Stimulated activated CD4-positive, alpha-beta T cell treated with anti-CD3 and anti-CD28 coated beads, TNF-alpha, amount 100 ng/mL, for 48 hours (primary cell): Measurements from ENCODE around the gene PRAC1.
A peak's percentile ranks its signal among the peaks of the same experiment; 100 is the strongest.
"Not testable (repeated sequence)": the region's sequence is repeated elsewhere in the genome, so short reads cannot be mapped to it uniquely, and the experiment has no call there.

Experiments used
- DNase-seq, 3 donors: peaks; one replicate each; pipeline ENCODE4 v3.0.0-alpha.2; 2020; ENCODE audit warnings: low read depth in 3 of 3

PRAC1 gene

DNA sequence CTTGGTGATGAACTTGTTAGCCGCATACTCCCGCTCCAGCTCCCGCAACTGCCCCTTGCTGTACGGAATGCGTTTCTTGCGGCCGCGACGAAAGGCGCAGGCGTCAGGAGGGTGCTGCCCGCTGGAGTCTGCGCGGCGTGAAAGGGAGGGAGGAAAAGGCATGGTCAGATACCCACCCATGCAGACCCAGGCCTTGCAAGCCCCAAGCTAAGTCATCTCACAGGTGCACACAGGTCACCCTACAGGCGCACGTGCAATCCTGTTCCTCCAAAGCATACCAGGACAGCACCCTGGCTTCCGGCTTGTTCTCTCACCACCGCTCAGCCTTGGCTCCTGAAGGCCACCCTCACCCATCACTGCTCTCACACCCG, 4.6 kb upstream of the PRAC1 start:
- DNase-seq, result no peak

GRCh38 chr17:48726114-48726915, 4.0 kb upstream of the PRAC1 start:
- DNase-seq, result no peak

- DNase-seq, result no peak
Observed at GRCh38 chr17:48725288-48726064, 3.2 kb upstream of the PRAC1 start.

DNA sequence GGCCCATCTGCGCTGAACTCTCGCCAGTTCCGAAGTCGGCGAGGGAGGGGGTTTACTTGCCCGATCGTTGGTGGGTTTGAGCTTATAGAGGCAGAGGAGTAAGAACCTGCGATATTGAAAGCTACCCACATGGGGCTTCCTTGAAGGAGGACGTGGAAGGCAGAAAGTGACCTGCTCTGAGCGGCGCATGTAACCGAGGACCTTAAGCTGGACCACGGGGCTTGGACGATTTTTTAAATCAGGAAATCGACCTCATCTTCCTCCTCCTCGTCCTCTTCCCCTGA, 2.6 kb upstream of the PRAC1 start:
- no peak for DNase-seq

DNA sequence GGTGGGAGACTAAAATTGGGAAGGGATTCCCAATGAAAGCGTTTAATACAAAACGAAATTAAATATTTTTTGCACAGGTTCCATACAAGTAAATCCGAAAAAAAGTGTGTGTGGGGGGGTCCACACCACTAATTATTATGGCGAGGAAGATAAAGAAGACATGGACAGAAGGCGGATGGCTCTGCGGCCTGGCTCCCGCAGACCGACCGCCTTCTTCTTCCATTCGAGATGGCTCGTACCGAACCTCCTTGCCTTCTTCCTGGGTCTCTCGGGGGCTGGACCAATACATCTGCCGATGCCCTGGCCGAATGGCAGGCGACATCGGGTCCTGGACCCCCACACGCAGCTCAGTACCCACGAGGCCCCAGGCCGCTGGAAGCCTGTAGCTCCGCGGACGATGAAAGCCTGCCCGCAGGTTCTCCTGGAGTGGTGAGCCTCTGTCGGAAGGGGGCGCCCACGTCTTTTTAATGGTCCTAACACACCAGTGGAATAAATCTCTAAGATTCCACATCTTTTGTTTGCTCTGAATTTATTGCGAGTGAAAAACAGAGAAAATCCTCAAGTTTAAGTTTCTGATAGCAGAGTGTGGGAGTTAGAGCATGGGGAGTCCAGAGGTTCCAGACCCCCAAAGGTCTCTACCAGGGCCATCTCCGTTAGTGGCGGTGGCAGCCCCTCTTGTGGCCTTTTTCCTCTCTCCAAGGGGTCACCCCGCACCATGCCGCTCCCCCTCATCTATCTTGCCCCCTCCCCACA, 2.1 kb upstream of the PRAC1 start:
- DNase-seq, result peak; percentile 59 to 76 (median 68)

DNA sequence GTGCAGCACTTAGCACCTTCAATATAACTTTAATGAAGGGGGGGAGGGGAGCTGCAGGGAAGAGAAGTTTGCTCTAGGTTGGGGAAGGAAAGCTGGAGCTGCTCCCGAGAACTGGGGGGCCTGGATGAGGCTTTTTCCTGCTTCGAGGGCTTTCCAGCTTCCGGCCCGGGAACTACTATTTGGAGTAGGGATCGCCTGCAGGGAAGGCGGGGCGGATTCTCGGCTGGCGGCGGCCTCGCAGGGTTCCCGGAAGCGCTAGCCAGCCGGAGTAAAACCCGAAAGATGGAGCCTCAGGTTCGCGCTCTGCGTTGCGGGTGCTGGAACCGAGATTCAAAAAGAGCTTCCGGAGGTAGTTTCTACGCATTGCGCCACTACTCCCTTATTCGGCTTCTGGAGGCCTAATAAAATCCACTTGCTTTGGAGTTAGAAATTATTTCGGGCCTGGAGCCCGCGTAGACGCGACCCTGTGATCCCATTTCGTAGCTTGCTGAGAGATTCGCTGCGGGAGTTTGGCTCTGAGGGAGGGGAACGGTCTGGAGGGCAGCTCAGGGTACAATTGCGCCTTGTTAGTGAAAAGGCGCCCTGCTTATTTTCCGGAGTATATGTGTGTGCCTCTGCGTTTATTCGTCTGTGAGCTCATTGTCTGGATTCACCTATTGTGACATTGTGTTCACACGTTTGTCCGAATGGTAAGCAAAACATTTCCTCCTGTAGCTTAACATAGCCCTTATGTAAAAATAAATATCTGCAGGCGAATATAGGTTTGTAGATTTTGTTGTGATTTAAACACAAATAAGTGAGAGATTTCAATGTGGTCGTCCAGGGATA, 1.3 kb upstream of the PRAC1 start:
- no peak for DNase-seq

DNA sequence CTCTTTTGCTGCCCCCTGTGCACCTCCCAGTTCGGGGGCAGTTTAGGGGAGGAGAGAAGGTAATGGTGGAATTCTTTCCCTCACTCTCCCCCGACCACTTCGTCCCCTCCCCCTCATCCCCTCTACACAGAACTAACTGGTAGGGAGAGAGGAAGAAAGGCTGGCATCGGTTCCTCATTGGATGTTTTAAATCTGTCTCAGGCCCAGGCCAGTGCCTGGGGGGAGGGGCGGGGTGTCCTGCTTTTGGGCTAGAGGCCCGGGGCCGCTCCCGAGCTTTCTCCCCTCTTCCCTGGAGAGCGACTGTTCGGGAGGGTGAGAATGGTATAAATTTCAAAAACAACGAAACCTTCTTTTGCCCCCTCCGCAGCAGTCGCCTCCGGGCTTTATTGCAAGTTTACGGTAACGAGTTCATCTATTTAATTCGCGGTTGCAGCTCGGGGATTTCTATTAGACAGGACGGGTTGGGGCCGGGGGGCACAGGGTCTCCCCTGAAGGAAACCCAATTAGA, 651 bp upstream of the PRAC1 start, which contains the start of gene PRAC2:
PRAC2 (plus strand) TSS at position 271 of the 508 bp plus-strand sequence. CDS start 1,226 bp downstream, outside the sequence.
- no peak for DNase-seq

- DNase-seq, result no peak
Observed at GRCh38 chr17:48721009-48721402, 1.3 kb downstream of the PRAC1 start.

GRCh38 chr17:48720266-48721008, 1.9 kb downstream of the PRAC1 start:
- DNase-seq, result no peak

DNA sequence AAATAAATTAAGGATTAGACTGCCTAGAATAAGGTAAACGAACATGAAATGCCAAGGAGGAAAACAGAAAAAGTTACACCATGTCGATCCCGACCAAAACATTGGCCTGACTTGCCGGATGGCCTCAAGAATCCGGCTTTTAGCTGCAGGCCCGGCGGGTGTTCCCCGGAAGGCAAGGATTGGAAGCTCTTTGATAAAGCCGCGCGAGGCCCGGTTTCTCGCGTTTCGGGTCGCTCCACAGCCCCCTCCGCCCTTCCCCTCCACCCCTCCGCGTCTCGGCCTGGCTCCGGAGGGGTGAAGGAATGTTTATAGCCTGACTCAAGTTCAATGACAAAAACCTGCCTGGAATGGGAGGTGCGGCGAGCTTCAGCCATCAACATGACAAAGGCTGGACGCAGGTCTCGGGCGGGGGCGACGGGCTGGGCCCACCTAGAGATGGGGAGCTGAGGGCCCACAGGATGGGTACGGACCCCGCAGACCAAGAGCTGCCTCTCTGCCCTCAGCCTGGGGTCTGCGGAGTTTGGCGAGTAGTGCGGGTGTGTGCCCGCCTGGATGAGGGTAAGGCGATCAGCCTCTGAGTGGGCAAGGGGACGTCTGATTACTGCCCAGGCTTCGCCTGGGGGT, 2.6 kb downstream of the PRAC1 start:
- no peak for DNase-seq

- no peak for DNase-seq
Observed at GRCh38 chr17:48718761-48719641, 3.3 kb downstream of the PRAC1 start.

DNA sequence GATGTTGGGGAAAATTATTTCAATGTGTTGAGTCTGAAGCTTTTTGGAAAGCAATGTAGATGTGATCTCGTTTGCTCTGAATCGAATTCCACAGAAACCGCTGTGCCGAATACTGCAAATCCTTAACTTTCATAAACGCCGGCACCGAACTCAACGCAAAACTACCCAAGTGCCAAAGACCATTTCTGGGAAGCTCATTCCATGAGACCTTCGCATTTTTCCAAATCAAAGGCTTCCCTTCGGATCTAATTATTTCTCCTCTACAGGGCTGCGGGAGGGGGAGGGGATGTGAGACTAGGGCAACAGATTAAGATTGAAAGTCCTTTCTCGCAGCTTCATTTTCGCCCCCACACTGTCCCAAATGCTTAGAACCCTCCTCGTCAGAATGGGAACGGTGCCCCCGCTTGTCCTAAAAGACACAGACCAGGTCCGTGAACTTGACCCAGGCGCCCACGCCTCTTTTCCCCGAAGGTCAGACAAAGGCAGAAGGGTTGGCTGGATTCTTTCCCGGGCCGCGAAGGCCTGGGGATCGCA, 4.0 kb downstream of the PRAC1 start:
- no peak for DNase-seq

DNA sequence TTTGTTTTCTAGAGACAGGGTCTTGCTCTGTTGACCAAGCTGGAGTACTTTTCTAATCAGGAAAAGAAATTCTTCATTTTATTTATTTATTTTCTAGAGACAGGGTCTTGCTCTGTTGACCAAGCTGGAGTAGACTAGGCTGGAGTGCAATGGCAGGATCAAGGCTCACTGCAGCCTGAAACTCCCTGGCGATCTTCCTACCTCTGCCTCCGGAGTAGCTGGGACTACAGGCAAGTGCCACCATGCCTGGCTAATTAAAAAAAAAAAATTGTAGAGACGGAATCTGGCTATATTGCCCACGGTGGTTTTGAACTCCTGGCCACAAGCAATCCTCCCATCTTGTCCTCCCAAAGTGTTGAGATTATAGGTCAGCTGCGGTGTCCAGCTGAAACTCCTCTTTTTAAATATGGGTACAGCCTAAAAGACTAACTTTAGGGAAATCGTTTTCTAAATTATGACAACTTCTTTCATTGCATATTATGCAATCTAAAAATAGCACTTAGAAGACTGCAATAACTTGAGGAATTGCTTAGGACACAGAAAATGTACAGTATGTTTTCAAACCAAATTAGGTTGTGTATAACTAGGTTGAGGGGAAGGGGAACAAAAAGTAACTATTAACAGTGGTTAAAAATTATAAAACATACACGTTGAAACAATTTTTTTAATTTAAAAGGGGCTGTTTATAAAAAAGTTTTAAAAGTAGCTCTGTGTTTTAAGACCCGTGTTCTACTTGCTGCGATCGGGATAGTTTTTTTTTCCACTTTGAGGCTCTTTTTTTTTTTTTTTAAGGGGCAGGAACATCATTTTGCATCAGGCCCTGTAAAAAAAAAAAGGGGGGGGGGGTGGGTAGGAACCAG, 4.7 kb downstream of the PRAC1 start:
- no peak for DNase-seq

DNA sequence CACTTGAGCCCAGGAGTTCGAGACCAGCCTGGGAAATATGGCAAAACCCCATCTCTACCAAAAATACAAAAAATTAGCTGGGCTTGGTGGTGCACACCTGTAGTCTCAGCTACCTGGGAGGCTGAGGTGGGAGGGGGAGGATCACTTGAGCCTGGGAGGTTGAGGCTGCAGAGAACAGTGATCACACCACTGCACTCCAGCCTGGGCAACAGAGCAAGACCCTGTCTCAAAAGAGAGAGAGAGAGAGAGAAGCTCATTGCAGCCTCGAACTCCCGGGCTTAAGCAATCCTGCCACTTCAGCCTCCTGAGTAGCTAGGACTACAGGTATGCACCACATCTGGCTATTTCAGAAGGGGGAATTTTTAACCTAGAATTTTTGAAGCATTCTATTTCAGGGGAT, 5.8 kb downstream of the PRAC1 start:
- DNase-seq, result not testable (repeated sequence)

DNA sequence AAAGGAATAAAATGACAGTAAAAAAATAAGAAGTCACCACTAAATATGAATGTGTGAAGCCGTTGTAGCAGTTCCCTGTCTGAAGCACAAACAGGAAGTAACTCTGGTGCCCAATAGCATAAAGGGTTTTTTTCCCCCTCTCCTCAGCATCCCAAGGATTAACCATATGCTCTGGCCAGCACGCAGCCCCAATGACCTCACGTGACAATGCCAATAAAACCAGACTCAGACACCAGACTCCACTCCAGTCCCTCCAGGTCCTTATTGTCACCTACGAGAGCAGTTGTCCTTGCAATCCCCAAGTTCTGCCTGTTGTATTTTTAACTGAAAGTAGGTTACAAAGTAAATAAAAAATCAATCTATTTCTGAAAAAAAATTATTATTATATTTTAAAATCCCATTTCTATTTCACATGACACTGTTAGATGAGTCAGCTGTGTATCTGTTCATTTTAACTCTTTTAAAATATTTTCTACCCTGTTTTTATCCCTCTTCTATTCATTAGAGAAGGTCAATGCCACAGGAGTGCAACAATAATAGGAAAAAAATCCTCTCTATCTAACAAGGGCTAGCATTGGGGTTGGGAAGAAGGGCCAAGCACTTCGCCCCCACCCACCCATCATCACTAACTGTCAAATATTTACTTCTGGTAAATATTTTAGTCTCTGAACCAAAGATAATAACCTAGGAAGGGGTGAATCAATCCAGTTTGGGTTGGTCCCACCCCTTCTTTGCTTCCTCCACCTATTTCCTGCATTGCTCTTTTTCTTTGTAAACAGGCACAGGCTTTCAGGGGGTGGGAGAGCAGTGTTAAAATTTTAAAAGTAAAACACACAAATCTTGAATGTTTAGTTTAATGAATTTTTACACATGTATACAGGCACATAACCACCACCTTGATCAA, 6.6 kb downstream of the PRAC1 start:
- no peak for DNase-seq

DNA sequence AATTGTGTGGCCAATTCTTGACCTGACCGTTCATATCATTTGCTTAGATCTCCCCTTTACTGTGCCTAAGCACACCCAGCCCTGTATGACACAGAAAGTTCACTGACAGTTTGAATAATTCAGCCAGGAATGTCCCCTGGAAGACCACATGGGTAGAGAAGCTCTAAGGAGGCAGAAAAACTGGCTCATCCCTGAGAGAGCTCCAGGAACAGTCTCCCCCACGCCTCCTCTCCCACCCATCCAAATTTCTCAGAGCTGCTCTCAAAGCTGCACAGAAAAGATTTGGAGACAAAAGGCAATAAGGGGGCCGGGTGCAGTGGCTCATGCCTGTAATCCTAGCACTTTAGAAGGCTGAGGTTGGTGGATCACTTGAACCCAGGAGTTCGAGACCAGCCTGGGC, 11.2 kb downstream of the PRAC1 start:
- no peak for DNase-seq
